GM12865 (cell line): ENCODE data around the gene TIGD2.

Experiments used
- DNase-seq: peaks from one replicate; pipeline ENCODE4 v3.0.0; 2010; ENCODE audit warnings: low read depth
- H3K4me3 ChIP-seq: 2 replicates; pipeline ENCODE4 v1.5.1; 2011; ENCODE audit warnings: mild to moderate bottlenecking, low read depth, low read length, control low read depth
- TF ChIP-seq, protein P1 (sequence below): IDR thresholded peaks from 2 replicates; pipeline ENCODE4 v1.5.1; 2011; ENCODE audit warnings: low read length, control low read depth, low read depth, inconsistent platforms; ENCODE audit not compliant: insufficient read depth; ENCODE audit errors: missing control alignments

The TIGD2 gene

GRCh38 chr4:89158884-89159503, 47.7 kb downstream of the TIGD2 start:
- H3K4me3 ChIP-seq: no peak overlapping the region
- DNase-seq: peak; percentile 23
- TF ChIP-seq, protein P1, sequence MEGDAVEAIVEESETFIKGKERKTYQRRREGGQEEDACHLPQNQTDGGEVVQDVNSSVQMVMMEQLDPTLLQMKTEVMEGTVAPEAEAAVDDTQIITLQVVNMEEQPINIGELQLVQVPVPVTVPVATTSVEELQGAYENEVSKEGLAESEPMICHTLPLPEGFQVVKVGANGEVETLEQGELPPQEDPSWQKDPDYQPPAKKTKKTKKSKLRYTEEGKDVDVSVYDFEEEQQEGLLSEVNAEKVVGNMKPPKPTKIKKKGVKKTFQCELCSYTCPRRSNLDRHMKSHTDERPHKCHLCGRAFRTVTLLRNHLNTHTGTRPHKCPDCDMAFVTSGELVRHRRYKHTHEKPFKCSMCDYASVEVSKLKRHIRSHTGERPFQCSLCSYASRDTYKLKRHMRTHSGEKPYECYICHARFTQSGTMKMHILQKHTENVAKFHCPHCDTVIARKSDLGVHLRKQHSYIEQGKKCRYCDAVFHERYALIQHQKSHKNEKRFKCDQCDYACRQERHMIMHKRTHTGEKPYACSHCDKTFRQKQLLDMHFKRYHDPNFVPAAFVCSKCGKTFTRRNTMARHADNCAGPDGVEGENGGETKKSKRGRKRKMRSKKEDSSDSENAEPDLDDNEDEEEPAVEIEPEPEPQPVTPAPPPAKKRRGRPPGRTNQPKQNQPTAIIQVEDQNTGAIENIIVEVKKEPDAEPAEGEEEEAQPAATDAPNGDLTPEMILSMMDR: peak; percentile 60

DNA sequence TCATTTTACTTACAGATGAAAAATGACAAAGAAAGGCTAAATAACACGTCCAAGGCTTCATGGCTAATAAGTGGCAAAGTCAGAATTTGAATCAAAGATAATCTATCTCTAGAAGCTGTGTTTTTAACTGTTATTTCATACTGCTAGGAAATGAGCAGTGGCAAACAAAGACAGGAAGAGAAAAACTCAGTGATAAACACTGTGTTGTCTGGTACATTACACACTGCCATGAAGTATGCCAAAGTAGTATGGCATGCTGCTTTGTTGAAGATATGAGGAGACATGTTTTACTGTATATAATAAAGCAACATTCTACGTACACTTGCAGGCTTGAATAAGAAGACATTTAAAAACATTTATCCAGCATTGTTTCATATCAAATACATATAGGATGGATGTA, 49.5 kb downstream of the TIGD2 start:
- DNase-seq: no peak
- TF ChIP-seq, protein P1: no peak
- H3K4me3 ChIP-seq: no peak overlapping the region

- H3K4me3 ChIP-seq: no peak overlapping the region
- no peak for DNase-seq
- TF ChIP-seq, protein P1: no peak
Observed at GRCh38 chr4:89161841-89162240, 50.5 kb downstream of the TIGD2 start.

DNA sequence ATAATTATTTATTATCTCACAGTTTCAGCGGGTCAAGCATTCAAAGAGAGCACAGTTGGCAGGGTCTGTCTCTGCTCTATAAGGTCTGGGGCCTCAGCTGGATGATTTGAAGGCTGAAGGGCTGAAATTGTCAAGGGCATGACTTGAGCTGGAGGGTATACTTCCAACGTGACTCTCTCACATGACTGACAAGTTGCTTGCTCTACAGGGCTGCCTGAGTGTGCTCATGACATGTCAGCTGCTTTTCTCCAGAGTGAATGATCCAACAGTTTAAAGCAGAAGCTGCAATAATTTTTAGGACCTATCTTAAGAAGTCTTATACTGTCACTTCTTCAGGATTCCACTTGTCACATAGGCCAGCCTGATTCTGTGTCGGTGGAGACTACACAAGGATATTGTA, 51.2 kb downstream of the TIGD2 start:
- no peak for DNase-seq

GRCh38 chr4:89162987-89163386, 51.7 kb downstream of the TIGD2 start:
- TF ChIP-seq, protein P1: no peak
- no peak overlapping the region for H3K4me3 ChIP-seq
- DNase-seq: no peak

More for the DNA sequence above, 51.2 kb downstream of the TIGD2 start:
- no peak overlapping the region for H3K4me3 ChIP-seq
- TF ChIP-seq, protein P1: no peak

- no peak overlapping the region for H3K4me3 ChIP-seq
- DNase-seq: no peak
- TF ChIP-seq, protein P1: no peak
Observed at GRCh38 chr4:89164400-89164799, 53.1 kb downstream of the TIGD2 start.
